HG02973 (cell line): ENCODE results near the gene DAPK2.

Experiments used
- ATAC-seq: cut with Tn5 transposase; IDR thresholded peaks from one replicate; pipeline ENCODE4 v1.9.1; 2021; ENCODE audit warnings: moderate library complexity; ENCODE audit not compliant: unreplicated experiment

The DAPK2 gene

GRCh38 chr15:64024172-64025050 is 21.9 kb downstream of the DAPK2 start:
- no peak for ATAC-seq

GRCh38 chr15:64023220-64023619 is 23.1 kb downstream of the DAPK2 start:
- ATAC-seq, result no peak

GRCh38 chr15:64022571-64022970 is 23.7 kb downstream of the DAPK2 start:
- ATAC-seq, result no peak

- no peak for ATAC-seq
These were observed 26.5 kb downstream of the DAPK2 start for GRCh38 chr15:64019764-64020163.

- ATAC-seq, result no peak
These were observed 28.6 kb downstream of the DAPK2 start for GRCh38 chr15:64017591-64018163.

DNA sequence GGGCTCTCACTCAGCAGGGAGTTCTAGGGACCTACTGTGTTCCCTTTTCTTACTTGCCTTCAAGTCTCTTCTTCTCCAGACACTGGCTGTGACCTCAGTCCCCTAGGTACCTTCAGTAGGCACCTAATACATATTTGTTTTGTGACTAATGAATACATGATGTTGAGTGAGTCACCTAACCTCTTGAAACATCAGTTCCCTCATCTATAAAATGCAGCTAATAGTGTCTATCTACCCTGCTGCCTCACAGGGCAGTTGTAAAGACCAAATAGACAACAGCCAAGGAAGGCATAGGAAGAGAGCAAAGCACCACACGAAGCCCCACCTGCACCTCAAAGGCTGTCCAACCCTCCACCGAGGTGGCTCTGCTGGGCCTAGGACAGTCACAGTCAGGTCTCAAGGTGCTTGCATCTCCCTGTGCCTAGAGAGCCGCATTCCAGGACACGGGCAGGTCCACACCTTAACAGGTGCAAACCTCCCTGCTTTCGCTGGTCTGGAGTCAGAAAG is 29.1 kb downstream of the DAPK2 start:
- ATAC-seq, result no peak

DNA sequence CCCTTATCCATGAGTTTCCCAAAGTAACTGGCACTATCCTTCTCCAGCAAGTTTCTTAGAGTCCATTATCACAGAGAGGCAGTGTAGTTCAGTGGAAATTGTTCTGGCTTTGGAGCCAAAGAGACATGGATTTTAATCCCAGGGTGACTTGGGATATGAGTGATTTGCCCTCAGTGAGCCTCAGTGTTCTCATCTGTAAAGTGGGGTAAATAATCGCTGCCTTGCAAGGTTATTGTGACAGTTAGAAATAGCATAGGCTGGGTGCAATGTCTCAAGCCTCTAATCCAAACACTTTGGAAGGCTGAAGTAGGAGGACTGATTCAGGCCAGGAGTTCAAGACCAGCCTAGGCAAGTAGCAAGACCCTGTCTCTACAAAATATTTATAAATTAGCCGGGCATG is 30.0 kb downstream of the DAPK2 start:
- ATAC-seq, result no peak

DNA sequence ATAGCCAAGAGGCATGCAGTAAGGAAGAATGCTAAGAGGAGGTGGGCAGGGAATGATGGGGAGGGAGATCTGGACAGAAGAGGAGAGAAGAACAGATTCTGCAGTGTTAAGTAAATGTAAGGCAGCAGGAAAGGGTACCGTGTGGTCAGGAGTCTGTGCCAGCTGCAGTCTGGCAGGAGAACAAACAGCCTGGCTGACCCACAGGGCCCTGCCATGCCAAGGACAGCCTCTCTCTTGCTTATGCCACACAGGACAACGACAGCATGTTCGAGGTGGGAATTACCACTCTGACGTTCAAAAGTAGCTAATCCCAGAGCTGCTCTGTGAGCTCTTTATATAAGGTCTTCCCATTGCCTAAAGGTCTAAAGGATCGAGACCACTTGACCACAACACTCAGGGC is 31.3 kb downstream of the DAPK2 start:
- no peak for ATAC-seq

DNA sequence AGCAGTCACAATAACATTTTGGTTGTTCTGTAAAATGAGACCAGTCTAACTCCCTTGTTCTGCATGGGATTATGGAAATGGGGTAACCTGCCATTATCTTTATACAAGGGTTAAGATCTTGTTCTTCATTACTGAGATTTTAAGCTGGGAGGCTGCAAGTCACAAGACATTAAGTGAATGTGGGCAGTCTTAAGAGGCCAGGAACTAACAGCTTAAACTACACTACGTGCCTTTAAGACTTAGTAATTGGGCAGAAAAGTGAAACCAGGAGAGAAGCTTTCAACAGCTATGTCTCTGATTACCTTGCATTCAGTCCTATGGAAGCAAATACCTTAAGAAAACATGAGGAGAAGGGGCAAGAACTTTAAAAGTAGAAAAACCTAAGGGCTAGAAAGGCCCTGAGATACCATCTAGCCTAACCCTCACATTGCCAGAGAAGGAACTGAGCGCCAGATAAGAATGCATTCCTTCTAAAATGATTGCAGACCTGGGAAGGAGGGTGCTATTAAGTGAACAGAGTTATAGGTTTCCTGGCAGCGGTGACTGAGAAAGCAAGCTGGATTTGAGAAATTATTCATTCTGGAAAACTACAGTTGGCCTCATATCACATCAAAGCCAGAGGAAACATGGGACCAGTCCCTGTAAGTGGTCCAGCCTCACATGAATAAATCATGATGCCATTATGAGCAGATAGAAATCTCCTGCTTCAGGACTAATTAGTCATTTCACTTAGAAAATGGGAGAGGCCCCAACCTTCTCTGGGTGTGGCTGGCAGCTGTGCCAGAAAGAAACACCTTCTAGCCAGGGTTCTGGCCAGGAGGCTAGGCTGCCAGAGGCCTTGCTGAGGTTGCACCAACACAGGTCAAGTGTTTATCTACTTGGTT is 32.9 kb downstream of the DAPK2 start:
- no peak for ATAC-seq

GRCh38 chr15:64011736-64012135 is 34.5 kb downstream of the DAPK2 start:
- ATAC-seq, result no peak

- peak; percentile 76 for ATAC-seq
These were observed 35.6 kb downstream of the DAPK2 start for GRCh38 chr15:64010719-64011118.

- peak; percentile 37 for ATAC-seq
These were observed 36.5 kb downstream of the DAPK2 start for GRCh38 chr15:64009798-64010261.

GRCh38 chr15:64009241-64009640 is 37.0 kb downstream of the DAPK2 start:
- no peak for ATAC-seq

DNA sequence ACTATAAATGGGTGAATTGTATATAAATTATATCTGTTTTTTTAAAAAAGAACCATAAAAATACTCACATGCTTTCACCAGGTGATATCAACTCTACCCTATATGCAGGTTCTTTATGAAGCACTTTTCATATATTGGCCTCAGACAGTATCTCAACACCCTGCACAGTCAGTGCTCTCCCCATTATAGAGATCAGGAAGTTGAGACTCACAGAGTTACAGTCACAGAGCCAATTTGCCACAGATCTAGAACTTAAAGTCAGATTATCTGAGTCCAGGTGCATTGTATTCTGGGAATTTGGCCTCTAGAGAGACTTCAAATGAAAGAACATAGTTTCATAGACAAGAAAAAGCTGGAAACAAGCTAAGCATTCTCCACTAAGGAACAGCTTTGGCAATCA is 38.1 kb downstream of the DAPK2 start:
- no peak for ATAC-seq

- no peak for ATAC-seq
These were observed 39.6 kb downstream of the DAPK2 start for GRCh38 chr15:64006642-64007041.

GRCh38 chr15:64004587-64004986 is 41.7 kb downstream of the DAPK2 start:
- ATAC-seq, result no peak

- no peak for ATAC-seq
These were observed 42.2 kb downstream of the DAPK2 start for GRCh38 chr15:64004056-64004455.

GRCh38 chr15:64003182-64003581 is 43.1 kb downstream of the DAPK2 start:
- ATAC-seq, result no peak

- ATAC-seq, result no peak
These were observed 45.1 kb downstream of the DAPK2 start for GRCh38 chr15:64001148-64001547.

GRCh38 chr15:64000183-64000951 is 45.9 kb downstream of the DAPK2 start:
- no peak for ATAC-seq
